GM10266 (cell line): ENCODE results near the gene KRTAP4-2.

Experiments
- DNase-seq: peaks from one replicate; pipeline ENCODE4 v3.0.0; 2012; ENCODE audit errors: extremely low spot score
- CTCF ChIP-seq: IDR thresholded peaks from 2 replicates; pipeline ENCODE4 v1.5.1; 2012; ENCODE audit warnings: mild to moderate bottlenecking, low read depth; ENCODE audit not compliant: control insufficient read depth, insufficient read depth; ENCODE audit errors: missing control alignments

Gene KRTAP4-2

DNA sequence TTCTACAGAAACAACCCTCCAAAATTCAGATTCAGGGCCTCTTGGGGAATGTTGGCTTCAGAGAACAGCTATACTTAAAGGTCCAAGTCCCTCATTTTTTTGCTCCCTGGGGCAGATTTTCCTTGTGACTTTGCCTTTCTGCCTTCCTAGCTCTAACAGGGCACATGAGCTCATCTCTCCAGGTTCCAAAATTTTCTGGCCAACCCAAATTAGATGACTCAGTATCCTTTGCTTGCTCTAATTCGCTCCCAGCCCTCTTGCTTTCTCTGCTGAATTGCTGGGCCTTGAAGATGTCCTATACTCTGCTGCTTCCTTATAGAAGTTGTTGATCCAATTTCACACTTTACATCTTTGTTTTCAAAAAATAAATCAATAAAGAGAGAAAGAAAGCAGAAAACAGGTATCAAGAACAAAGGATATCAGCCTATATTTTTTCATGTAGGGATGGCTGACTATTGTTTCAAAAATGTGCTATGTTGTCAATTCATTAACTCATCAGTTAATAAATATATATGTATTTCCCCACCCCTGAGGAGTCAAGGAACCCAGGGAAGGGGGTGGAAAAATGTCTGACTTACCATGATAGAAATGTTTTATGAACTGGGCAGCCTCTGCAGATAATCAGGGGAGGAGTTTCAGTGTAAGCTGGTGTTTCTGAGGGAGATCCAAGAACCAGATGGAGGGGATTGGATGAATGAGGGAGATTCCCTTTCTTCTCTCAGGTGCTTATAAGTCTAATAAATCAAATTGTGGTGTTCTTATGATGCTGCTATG is 1.0 kb upstream of the KRTAP4-2 start:
- no peak for DNase-seq

DNA sequence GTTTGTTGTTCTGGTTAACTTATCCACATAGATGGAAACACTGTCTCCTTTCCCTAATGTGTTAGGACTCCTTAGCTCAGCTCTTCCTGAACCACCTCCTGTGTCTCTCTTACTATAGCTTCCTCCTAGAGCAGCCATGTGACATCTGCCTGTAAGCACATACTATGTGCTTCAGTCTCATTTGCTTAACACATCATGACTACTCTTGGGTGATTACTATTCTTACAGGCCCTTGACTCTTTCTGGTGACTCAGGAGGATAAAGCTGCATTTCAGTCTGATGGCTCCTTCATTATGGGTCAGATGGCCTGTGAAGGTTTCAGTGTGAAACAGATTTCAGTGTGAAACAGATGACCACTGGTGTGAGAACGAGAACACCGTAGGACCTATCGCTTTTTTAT is 320 bp upstream of the KRTAP4-2 start:
- no peak for TF ChIP-seq CTCF
- no peak for DNase-seq

More for the DNA sequence above, 1.0 kb upstream of the KRTAP4-2 start:
- TF ChIP-seq CTCF: no peak

- no peak for TF ChIP-seq CTCF
- no peak for DNase-seq
Measured at GRCh38 chr17:41176744-41177387, 1.2 kb downstream of the KRTAP4-2 start.

- no peak for DNase-seq
Measured at GRCh38 chr17:41171886-41172285, 6.1 kb downstream of the KRTAP4-2 start.

DNA sequence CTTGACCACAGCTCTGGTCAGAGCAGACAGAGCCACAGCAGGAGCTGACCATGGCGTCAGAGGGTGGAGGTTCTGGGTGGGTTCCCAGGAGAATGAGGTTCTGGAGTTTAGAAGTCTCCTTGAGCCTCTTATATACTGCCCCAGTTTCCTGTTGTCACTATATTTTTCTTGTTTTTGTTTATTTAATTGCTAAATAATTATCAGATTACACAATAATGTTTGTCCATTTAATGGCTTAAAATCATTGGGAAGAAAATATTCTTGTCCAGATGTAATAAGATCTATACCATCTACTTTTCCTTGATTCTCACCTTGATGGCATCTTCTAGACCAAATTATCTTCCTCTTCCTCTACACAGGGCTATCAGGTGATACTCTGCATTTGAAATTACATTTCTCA is 9.9 kb downstream of the KRTAP4-2 start, which contains the start of gene KRTAP4-3:
Gene KRTAP4-3, minus strand, starts transcription at position 101 of the 400 bp plus-strand sequence. Its CDS starts 49 bp downstream, at position 52.
- no peak for TF ChIP-seq CTCF
- DNase-seq: no peak

More at GRCh38 chr17:41171886-41172285, 6.1 kb downstream of the KRTAP4-2 start:
- TF ChIP-seq CTCF: no peak

- TF ChIP-seq CTCF: no peak
- DNase-seq: no peak
Measured at GRCh38 chr17:41167561-41167960, 10.5 kb downstream of the KRTAP4-2 start.

DNA sequence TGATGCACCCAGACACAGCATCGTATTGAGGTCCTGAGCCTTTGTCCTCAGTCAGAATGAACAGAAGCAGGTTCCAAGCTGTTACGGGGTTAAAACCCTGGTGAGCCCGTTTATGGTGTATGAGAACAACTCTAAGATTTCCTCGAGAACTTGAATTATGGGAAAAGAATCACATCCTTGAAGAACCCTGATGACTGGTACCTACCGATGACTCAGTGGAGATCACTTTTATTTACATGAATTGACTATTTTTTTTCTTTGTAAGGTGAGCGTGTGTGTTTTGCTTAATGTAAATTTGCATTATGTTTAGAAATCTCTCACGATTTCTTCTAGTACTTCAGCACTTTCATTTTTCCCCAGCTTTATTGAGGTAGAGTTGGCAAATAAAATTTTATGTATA is 14.2 kb downstream of the KRTAP4-2 start:
- no peak for TF ChIP-seq CTCF
- DNase-seq: no peak
